HepG2 (cell line): ENCODE data around the gene ATP6V1G3. TPM values are rescaled to one million over a fixed set of nuclear protein-coding genes. Genes with fewer than 3 reads are reported as not detected.

Experiments used
- ATAC-seq: fragments of 200-7000 bp; cut with Tn5 transposase; 3 replicates; pipeline ENCODE4 v1.9.1; 2020; ENCODE audit warnings: mild to moderate bottlenecking, moderate library complexity
- BruUV-seq: library from RNA; stranded (reverse); fragments of 400-500 nt; replicated peaks from 2 replicates; lab custom pipeline; 2021; lab: Mats Ljungman, UMichigan
- CTCF ChIA-PET: fragments of 300-600 bp; formaldehyde crosslinking; extraction: SDS; loops from one replicate; lab custom pipeline; 2021; ENCODE audit warnings: low total read pairs, inconsistent platforms, low intra/inter-chr PET ratio; lab: Yijun Ruan, JAX
- POLR2A ChIA-PET: fragments of 350-600 bp; sonication (Branson Sonifier 250); formaldehyde crosslinking; loops from one replicate; lab custom pipeline; 2020; ENCODE audit warnings: antibody characterized with exemption, inconsistent platforms; lab: Yijun Ruan, JAX
- DNase-seq: peaks from one replicate; pipeline ENCODE4 v3.0.0-alpha.2; 2015; ENCODE audit warnings: low spot score
- FAIRE-seq: peaks from 3 replicates; lab custom pipeline; 2011; peaks lifted over from hg19 to GRCh38; lab: Jason Lieb, UNC
- H2AFZ ChIP-seq: one replicate; pipeline ENCODE4 v1.6.1; 2011; ENCODE audit warnings: low read length, inconsistent platforms
- H3K27ac ChIP-seq: fragments of 300-600 bp; 3 replicates; pipeline ENCODE4 v1.8.0; 2011; ENCODE audit warnings: mixed run types, mild to moderate bottlenecking, mixed read lengths, low read length, inconsistent platforms; ENCODE audit not compliant: insufficient read depth; ENCODE audit errors: extremely low read length
- H3K27me3 ChIP-seq, 2 experiments: fragments of 200-600 bp in 1 of 2; 2 replicates in 1 of 2; 3 replicates in 1 of 2; pipeline versions ENCODE4 v1.6.0 to v1.8.0; 2011; ENCODE audit warnings: low read length in 2 of 2, mild to moderate bottlenecking in 2 of 2, moderate library complexity in 2 of 2, inconsistent platforms in 1 of 2; ENCODE audit not compliant: insufficient read depth in 2 of 2, control insufficient read depth in 1 of 2
- H3K36me3 ChIP-seq, 2 experiments: fragments of 200-600 bp in 1 of 2; replicated peaks in 1 of 2; 2 replicates in 1 of 2; 3 replicates in 1 of 2; pipeline versions ENCODE4 v1.5.1 to v1.8.0; 2011; ENCODE audit warnings: low read length in 2 of 2, inconsistent platforms in 1 of 2; ENCODE audit not compliant: insufficient read depth in 2 of 2, control insufficient read depth in 1 of 2
- H3K4me1 ChIP-seq: 2 replicates; pipeline ENCODE4 v1.5.1; 2012; ENCODE audit warnings: low read length, inconsistent platforms; ENCODE audit not compliant: insufficient read depth
- H3K4me2 ChIP-seq: 2 replicates; pipeline ENCODE4 v1.6.0; 2011; ENCODE audit warnings: low read depth, low read length, inconsistent platforms
- H3K4me3 ChIP-seq, 3 experiments: fragments of 200-600 bp in 1 of 3; sonication (generic), shearing (Covaris generic) in 1 of 3; replicated peaks in 1 of 3; 2 replicates each; pipeline ENCODE4 v1.5.1; 2011 to 2016; ENCODE audit warnings: low read length in 3 of 3, inconsistent platforms in 2 of 3, low read depth in 2 of 3, mild to moderate bottlenecking in 2 of 3, control low read depth in 1 of 3, mixed read lengths in 1 of 3; ENCODE audit not compliant: insufficient read depth in 1 of 3
- H3K79me2 ChIP-seq: one replicate; pipeline ENCODE4 v1.6.1; 2011; ENCODE audit warnings: low read length, inconsistent platforms; ENCODE audit not compliant: insufficient read depth
- H3K9ac ChIP-seq: 2 replicates; pipeline ENCODE4 v1.6.0; 2011; ENCODE audit warnings: mild to moderate bottlenecking, low read depth, low read length, inconsistent platforms; ENCODE audit not compliant: insufficient read depth
- H3K9me3 ChIP-seq: 2 replicates; pipeline ENCODE4 v1.5.1; 2012; ENCODE audit warnings: mild to moderate bottlenecking, low read length
- H4K20me1 ChIP-seq: 2 replicates; pipeline ENCODE4 v1.6.0; 2011; ENCODE audit warnings: inconsistent platforms, mild to moderate bottlenecking, low read length, moderate library complexity; ENCODE audit not compliant: insufficient read depth
- ATF2 ChIP-seq: sonication (generic); formaldehyde crosslinking; IDR thresholded peaks from 2 replicates; pipeline ENCODE4 v1.4.0; 2020; ENCODE audit warnings: missing genetic modification reagents
- HNRNPK ChIP-seq: fragments of 200-400 bp; formaldehyde crosslinking; IDR thresholded peaks from 2 replicates; pipeline ENCODE4 v1.6.1; 2018; ENCODE audit warnings: low read length, low read depth, moderate library complexity, mild to moderate bottlenecking; ENCODE audit not compliant: poor library complexity, severe bottlenecking
- MYPOP ChIP-seq: sonication (generic); formaldehyde crosslinking; IDR thresholded peaks from 2 replicates; pipeline ENCODE4 v1.8.1; 2023; ENCODE audit warnings: mild to moderate bottlenecking, moderate library complexity, missing genetic modification reagents
- NCOA5 ChIP-seq: sonication (generic); formaldehyde crosslinking; IDR thresholded peaks from 2 replicates; pipeline ENCODE4 v1.4.0; 2020; ENCODE audit warnings: missing genetic modification reagents
- RBAK ChIP-seq: sonication (generic); formaldehyde crosslinking; IDR thresholded peaks from 2 replicates; pipeline ENCODE4 v1.5.1; 2020; ENCODE audit warnings: mild to moderate bottlenecking, missing genetic modification reagents
- THYN1 ChIP-seq: sonication (generic); formaldehyde crosslinking; IDR thresholded peaks from 2 replicates; pipeline ENCODE4 v1.8.1; 2023; ENCODE audit warnings: low read depth, mild to moderate bottlenecking, moderate library complexity, missing genetic modification reagents, borderline replicate concordance
- ZNF446 ChIP-seq: sonication (generic); formaldehyde crosslinking; IDR thresholded peaks from 2 replicates; pipeline ENCODE4 v1.5.0; 2020; ENCODE audit warnings: mild to moderate bottlenecking, missing genetic modification reagents
- ZNF563 ChIP-seq: sonication (generic); formaldehyde crosslinking; IDR thresholded peaks from 2 replicates; pipeline ENCODE4 v1.8.0; 2022; ENCODE audit warnings: mild to moderate bottlenecking, moderate library complexity, missing genetic modification reagents
- ZNF749 ChIP-seq: sonication (generic); formaldehyde crosslinking; IDR thresholded peaks from 2 replicates; pipeline ENCODE4 v1.8.0; 2022; ENCODE audit warnings: mild to moderate bottlenecking, missing genetic modification reagents, moderate library complexity, borderline replicate concordance
- WGBS: methylation state at CpG from one replicate; pipeline ENCODE4 v1.1.6; 2017; ENCODE audit warnings: low lambda C conversion rate; 5-methylcytosine and 5-hydroxymethylcytosine counted together
- in situ Hi-C: cut with HindIII; loops from 2 replicates; pipeline ENCODE4 v1.10.0; 2017; ENCODE audit warnings: low pct_unique_long_range_greater_than_20kb; ENCODE audit not compliant: extremely low pct_ligation_motif_present
- intact Hi-C: fragments of 100-400 bp; cut with micrococcal nuclease; formaldehyde crosslinking; loops from one replicate; pipeline ENCODE4 v1.10.0; 2022; ENCODE audit not compliant: unreplicated experiment
- polyA plus RNA-seq, 8 experiments: library from polyadenylated mRNA; depleted of rRNA in 3 of 8; stranded (reverse) in 7 of 8; unstranded in 1 of 8; fragments of >200 nt; fragmentation: Illumina TruSeq in 4 of 8; extraction: Trizol in 4 of 8; gene quantifications; 2 replicates each; pipeline versions ENCODE4 v1.2.1 to v1.2.3, GENCODE V29; 2011 to 2016; ENCODE audit warnings: low read depth in 4 of 8, missing spikeins in 1 of 8, mixed read lengths in 1 of 8; ENCODE audit not compliant: insufficient read depth in 1 of 8
- total RNA-seq, 5 experiments: library from RNA; depleted of rRNA; stranded (reverse); fragments of >200 nt; fragmentation: Illumina TruSeq; extraction: Trizol; gene quantifications; 2 replicates each; pipeline ENCODE4 v1.2.3, GENCODE V29; 2016; ENCODE audit warnings: low read depth in 1 of 5
- TF ChIP-seq, protein P1 (sequence below): sonication (generic); formaldehyde crosslinking; IDR thresholded peaks from 2 replicates; pipeline ENCODE4 v1.8.1; 2023; ENCODE audit warnings: mild to moderate bottlenecking, missing genetic modification reagents
- TF ChIP-seq, protein P2 (sequence below): sonication (generic); formaldehyde crosslinking; IDR thresholded peaks from 2 replicates; pipeline ENCODE4 v1.4.0; 2020; ENCODE audit warnings: missing genetic modification reagents, borderline replicate concordance

Gene ATP6V1G3
- total and polyA plus RNA-seq, 2 of the 13 experiments (the other 11 are each of a cell fraction or from before 2014, with no cell fraction given) = not detected

GRCh38 chr1:198494658-198495103 lies 45.8 kb downstream of the ATP6V1G3 start:
- TF ChIP-seq ZNF446 (no peak), THYN1 (CRISPR knock-in tag) (no peak), ZNF749 (CRISPR knock-in tag) (no peak), HNRNPK (no peak), ATF2 (CRISPR knock-in tag) (no peak)
- H3K9ac ChIP-seq = no peak overlapping the region
- no peaks in the 10 kb centered on the region for H4K20me1 ChIP-seq
- in situ Hi-C loops (no loop called here), intact Hi-C loops (no loop called here)
- H3K4me3 ChIP-seq = no peak overlapping the region
- no TSS peak for BruUV-seq
- H3K4me2 ChIP-seq = no peak overlapping the region
- ChIA-PET CTCF (no interaction called here), POLR2A (no interaction called here)
- no peak for DNase-seq
- FAIRE-seq = no peak
- H3K9me3 ChIP-seq = no peaks in the 10 kb centered on the region
- no peaks in the 10 kb centered on the region for H3K27me3 ChIP-seq
- H3K79me2 ChIP-seq = no peaks in the 10 kb centered on the region
- no peak overlapping the region for H2AFZ ChIP-seq
- H3K27ac ChIP-seq = no peak overlapping the region
- no CpG with 5 or more reads among the region's 13 CpGs for WGBS
- H3K36me3 ChIP-seq = no peaks in the 10 kb centered on the region
- H3K4me1 ChIP-seq = no peaks in the 10 kb centered on the region
- ATAC-seq = no peak

DNA sequence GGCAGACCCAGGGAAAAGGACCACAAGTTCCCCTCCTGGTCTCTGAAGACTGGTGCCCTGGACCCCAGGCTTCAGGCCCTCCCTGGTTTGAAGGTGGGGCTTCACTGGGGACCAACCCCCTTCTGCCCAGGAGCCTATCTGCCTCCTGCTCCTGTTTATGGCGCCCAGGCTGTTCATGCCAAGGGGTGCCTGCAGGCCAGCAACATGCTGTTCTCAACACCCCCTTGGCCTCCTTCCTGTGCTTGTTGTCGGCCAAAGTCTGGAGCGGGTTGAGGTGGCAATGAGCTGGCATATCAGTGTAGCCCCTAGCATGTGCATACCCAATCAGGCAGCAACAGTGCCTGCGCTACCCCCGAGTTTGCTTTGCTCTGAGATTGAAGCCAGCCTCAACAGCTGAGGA lies 46.3 kb downstream of the ATP6V1G3 start:
- H2AFZ ChIP-seq = no peak overlapping the region
- H3K9me3 ChIP-seq = no peaks in the 10 kb centered on the region
- ChIA-PET CTCF (no interaction called here), POLR2A (no interaction called here)
- intact Hi-C loops (no loop called here), in situ Hi-C loops (no loop called here)
- no peak; the same call in 2 of the 3 replicates for ATAC-seq
- H3K4me3 ChIP-seq = no peak overlapping the region
- no peak for FAIRE-seq
- no peak overlapping the region for H3K9ac ChIP-seq
- no TSS peak for BruUV-seq
- no peaks in the 10 kb centered on the region for H3K27me3 ChIP-seq
- H3K4me1 ChIP-seq = no peaks in the 10 kb centered on the region
- no peak overlapping the region for H3K4me2 ChIP-seq
- no peak for DNase-seq
- no peak overlapping the region for H3K27ac ChIP-seq
- H4K20me1 ChIP-seq = no peaks in the 10 kb centered on the region
- WGBS = 30% methylated on average over 2 of the region's 5 CpGs
- no peaks in the 10 kb centered on the region for H3K36me3 ChIP-seq
- no peaks in the 10 kb centered on the region for H3K79me2 ChIP-seq
- TF ChIP-seq, protein P1, sequence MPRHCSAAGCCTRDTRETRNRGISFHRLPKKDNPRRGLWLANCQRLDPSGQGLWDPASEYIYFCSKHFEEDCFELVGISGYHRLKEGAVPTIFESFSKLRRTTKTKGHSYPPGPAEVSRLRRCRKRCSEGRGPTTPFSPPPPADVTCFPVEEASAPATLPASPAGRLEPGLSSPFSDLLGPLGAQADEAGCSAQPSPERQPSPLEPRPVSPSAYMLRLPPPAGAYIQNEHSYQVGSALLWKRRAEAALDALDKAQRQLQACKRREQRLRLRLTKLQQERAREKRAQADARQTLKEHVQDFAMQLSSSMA = no peak
- TF ChIP-seq ZNF563 = no peak
- TF ChIP-seq MYPOP (CRISPR knock-in tag) = no peak
- TF ChIP-seq RBAK (CRISPR knock-in tag) = no peak
- no peak for TF ChIP-seq NCOA5 (CRISPR knock-in tag)
- TF ChIP-seq, protein P2, sequence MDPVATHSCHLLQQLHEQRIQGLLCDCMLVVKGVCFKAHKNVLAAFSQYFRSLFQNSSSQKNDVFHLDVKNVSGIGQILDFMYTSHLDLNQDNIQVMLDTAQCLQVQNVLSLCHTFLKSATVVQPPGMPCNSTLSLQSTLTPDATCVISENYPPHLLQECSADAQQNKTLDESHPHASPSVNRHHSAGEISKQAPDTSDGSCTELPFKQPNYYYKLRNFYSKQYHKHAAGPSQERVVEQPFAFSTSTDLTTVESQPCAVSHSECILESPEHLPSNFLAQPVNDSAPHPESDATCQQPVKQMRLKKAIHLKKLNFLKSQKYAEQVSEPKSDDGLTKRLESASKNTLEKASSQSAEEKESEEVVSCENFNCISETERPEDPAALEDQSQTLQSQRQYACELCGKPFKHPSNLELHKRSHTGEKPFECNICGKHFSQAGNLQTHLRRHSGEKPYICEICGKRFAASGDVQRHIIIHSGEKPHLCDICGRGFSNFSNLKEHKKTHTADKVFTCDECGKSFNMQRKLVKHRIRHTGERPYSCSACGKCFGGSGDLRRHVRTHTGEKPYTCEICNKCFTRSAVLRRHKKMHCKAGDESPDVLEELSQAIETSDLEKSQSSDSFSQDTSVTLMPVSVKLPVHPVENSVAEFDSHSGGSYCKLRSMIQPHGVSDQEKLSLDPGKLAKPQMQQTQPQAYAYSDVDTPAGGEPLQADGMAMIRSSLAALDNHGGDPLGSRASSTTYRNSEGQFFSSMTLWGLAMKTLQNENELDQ (CRISPR knock-in tag) = no peak
